Stimulated activated CD8-positive, alpha-beta memory T cell treated with anti-CD3 and anti-CD28 coated beads, Interleukin-7, amount 100 ng/mL, for 48 hours (primary cell): Measurements from ENCODE around the gene SLC30A5.
"Not testable (repeated sequence)": the region's sequence is repeated elsewhere in the genome, so short reads cannot be mapped to it uniquely, and the experiment has no call there.

Source experiments
- DNase-seq, 2 donors: peaks; one replicate each; pipeline ENCODE4 v3.0.0-alpha.2; 2020; ENCODE audit warnings: low read depth in 1 of 2; ENCODE audit errors: extremely low read depth in 1 of 2

Gene SLC30A5

GRCh38 chr5:69103521-69103920, 9.7 kb downstream of the SLC30A5 start:
- DNase-seq = no peak

DNA sequence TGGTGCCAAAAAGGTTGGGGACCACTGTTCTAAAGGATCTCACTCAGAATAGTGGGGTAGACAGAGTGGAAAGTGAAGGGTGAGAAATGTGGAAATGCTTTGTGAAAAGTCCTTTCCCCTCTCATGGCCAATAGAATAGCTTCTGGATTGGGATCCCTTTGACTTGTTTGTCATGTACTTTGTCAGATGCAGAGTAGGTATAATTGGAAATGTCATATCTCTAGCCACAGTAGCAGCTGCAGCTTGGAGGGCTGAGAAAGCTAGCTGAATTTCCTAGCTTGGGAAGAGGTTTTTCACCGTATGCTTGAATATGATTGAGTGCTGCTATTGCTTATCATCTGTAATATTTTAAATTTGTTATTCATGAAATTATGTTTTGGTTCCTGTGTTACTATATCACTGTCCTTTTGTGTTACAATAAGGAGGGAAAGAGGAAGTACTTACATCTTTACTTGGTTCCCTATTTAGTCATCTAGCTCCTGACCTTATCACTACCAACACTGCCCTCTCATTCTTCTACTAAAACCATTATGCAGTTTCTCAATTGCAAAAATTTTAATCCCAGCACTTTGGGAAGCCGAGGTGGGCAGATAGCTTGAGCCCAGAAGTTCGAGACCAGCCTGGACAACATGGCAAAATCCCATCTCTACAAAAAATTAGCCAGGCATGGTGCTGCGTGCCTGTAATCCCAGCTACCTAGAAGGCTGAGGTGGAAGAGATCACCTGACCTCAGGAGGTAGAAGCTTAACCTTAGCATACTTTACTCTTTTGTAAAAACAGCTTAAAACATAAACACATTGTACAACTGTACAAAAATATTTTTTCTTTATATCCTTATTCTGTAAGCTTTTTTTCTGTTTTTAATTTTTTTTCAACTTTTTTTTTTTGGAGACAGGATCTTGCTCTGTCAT, 12.4 kb downstream of the SLC30A5 start:
- no peak for DNase-seq

DNA sequence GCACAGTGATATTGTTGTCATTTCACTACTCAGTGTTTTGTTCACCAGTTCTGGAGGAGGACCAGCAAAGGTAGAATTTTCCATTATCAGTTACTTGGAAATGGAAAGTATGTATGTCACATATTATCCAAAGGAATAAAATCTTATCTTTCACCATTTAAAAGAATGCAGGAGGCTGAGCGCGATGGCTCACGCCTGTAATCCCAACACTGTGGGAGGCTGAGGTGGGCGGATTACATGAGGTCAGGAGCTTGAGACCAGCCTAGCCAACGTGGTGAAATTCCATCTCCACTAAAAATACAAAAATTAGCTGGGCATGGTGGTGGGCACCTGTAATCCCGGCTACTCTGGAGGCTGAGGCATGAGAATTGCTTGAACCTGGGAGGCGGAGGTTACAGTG, 14.6 kb downstream of the SLC30A5 start:
- not testable (repeated sequence) for DNase-seq

DNA sequence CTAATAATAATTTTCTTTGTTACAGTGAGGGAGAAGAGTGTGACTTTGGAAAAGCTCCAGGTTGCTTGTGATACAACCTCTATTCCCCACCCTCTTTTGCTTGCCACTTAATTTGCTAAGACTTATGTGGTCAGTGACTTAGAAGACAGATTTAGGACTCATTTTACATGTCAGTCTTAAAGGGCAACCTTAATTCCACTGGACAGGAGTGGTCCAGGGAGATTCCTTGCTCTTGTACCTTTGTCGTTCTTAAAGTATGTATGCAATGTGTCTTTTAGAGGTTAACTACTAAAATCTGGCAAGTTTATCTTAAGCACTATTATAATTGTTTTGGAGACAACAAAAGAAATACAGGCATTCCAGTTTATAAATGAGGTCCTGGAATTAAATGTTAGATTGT, 20.0 kb downstream of the SLC30A5 start:
- no peak for DNase-seq

GRCh38 chr5:69115526-69115925, 21.7 kb downstream of the SLC30A5 start:
- no peak for DNase-seq

- DNase-seq = no peak
These were observed 35.6 kb downstream of the SLC30A5 start for GRCh38 chr5:69129413-69129812.

DNA sequence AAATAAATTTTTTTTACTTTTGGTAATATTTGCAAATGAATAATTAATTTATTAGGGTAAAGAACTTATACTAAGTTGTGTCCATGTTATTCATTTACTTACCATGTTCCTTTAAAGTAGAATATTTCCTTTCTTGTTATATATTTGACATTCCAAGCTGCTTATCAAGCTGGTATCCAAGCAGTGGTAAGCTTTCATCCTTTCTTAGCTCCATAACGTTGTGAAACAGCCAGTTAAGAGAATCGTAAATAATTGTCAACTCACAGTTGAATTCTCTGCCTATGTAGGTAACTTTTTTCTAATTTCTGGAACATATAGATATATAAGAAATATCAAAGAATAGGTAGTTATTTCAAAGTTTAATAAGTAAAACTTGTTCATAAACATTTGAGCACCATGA, 36.4 kb downstream of the SLC30A5 start:
- DNase-seq = no peak

- no peak for DNase-seq
These were observed 37.5 kb downstream of the SLC30A5 start for GRCh38 chr5:69131304-69131703.

- no peak for DNase-seq
These were observed 40.3 kb downstream of the SLC30A5 start for GRCh38 chr5:69134126-69134525.

DNA sequence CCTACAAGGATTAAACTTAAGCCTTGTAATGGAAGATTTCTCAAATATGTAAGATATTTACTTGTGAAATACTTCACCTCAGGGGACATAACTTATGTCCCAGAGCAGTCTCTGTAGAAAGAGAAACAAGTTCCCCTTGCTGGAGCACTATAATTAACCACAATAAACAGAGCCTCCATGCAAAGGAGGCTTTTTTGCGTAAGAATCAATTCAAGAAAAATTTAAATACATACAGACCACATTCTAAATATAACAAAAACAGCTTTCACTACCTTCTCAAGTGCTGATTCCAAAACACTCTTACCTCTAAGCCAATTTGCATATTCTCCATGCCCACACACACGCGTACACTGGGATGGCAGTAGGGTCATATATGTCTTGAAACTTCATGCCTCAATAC, 42.5 kb downstream of the SLC30A5 start:
- DNase-seq = no peak

DNA sequence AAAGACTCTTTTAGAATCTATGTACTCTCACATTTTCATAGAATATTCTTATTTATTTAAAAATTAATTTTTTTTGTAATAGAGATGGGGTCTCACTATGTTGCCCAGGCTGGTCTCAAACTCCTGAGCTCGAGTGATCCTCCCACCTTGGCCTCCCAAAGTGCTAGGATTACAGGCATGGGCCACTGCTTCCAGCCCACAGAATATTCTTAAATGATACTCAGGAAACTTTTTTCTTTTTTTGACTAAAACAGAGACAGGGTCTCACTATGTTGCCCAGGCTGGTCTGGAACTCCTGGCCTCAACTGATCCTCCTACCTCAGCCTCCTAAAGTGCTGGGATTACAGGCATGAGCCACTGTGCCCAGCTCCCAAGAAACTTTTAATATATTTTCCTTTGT, 43.4 kb downstream of the SLC30A5 start:
- DNase-seq = not testable (repeated sequence)

- no peak for DNase-seq
These were observed 44.0 kb downstream of the SLC30A5 start for GRCh38 chr5:69137807-69138206.

- DNase-seq = no peak
These were observed 45.0 kb downstream of the SLC30A5 start for GRCh38 chr5:69138766-69139165.

DNA sequence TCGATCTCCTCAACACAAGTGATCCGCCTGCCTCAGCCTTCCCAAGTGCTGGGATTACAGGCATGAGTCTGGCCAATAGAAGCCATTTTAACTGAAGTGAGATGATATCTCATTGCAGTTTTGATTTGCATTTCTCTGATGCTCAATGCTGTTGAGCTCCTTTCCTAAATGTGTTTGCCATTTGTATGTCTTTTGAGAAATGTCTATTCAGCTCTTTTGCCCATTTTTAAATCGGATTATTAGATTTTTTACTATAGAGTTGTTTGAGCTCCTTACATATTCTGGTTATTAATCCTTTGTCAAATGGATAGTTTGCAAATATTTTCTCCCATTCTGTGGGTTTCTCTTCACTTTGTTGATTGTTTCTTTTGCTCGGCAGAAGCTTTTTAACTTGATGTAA, 46.4 kb downstream of the SLC30A5 start:
- DNase-seq = not testable (repeated sequence)

DNA sequence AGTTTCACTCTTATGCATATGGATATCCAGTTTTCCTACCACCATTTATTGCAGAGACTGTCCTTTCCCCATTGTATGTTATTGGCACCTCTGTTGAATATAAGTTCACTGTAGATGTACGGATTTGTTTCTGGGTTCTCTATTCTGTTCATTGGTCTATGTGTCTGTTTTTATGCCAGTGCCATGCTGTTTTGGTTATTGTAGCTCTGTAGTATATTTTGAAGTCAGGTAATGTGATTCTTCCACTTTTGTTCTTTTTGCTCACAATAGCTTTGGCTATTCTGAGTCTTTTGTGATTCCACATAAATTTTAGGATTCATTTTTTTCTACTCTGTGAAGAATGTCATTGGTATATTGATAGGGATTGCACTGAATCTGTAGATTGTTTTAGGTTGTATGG, 47.0 kb downstream of the SLC30A5 start:
- DNase-seq = no peak

DNA sequence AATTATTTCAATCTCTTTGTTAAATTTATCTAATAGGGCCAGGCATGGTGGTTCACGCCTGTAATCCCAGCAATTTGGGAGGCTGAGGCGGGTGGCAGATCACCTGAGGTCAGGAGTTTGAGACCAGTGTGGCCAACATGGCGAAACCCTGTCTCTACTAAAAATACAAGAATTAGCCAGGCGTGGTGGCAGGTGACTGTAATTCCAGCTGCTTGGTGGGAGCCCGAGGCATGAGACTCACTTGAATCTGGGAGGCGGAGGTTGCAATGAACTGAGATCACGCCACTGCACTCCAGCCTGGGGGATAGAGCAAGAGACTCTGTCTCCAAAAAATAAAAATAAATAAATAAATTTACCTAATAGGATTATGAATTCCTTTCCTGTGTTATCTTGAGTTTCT, 54.8 kb downstream of the SLC30A5 start:
- DNase-seq = not testable (repeated sequence)

- DNase-seq = no peak
These were observed 55.3 kb downstream of the SLC30A5 start for GRCh38 chr5:69148981-69149675.

DNA sequence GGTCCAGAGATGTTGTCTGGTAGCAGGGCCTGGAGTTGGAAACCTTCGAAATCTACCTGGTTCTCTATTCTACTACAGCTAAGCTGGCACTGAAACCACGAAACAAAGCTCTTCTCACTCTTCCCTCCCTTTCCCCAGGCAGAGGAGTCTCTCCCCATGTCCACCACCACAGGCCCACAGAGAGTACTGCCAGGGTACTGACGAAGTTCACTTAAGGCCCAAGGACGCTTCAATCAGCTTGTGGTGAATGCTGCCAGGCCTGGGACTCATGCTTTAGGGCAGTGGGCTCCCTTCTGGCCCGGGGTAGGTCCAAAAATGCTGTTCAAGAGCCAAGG, 55.8 kb downstream of the SLC30A5 start:
- no peak for DNase-seq

DNA sequence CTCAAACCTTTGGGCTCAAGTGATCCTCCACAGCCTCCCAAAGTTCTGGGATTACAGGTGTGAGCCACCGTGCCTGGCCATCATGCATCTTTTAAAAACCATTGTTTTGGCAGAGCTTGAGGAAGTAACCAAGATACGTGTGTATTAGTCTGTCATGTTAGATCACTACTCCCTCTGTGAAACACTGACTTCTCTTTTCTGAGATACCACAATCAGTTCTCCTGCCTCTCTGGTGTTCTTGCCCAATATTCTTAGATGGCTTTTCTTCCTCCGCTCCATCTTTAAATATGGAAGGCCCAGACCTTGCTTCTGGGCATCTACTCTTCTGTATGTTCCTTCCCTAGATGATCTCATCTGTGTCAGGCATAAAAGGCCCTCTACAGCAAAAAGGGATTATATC, 58.9 kb downstream of the SLC30A5 start:
- DNase-seq = no peak

DNA sequence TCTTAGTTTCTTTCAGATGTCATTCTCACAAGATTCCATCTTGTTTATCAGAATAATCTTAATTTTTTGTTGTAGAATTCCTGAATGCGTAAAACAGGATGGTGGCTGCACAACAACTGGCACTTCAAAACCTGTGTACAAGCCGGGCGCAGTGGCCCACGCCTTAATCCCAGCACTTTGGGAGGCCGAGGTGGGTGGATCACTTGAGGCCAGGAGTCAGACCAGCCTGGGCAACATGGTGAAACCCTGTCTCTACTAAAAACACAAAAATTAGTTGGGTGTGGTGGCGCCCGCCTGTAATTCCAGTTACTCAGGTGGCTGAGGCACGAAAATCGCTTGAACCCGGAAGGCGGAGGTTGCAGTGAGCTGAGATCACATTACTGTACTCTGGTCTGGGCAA, 62.6 kb downstream of the SLC30A5 start:
- no peak for DNase-seq

DNA sequence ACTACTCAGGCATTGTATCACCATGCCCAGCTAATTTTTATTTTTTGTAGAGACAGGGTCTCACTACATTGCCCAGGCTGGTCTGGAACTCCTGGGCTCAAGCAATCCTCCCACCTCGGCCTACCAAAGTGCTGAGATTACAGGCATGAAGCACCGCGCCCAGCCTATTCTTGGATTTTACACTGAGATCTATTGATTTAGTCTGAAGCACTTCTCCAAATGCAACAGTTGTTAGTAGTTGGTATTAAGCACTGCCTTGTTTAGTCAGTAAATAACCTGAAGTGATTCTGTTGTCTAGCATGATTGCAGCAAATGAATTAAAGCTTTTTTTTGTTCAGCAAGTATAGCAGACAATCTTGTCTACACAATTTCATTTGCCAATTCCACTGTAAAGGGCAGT, 64.2 kb downstream of the SLC30A5 start:
- no peak for DNase-seq

GRCh38 chr5:69160651-69161050, 66.8 kb downstream of the SLC30A5 start:
- no peak for DNase-seq
